Measurements from ENCODE around the gene LANCL2.

DNA sequence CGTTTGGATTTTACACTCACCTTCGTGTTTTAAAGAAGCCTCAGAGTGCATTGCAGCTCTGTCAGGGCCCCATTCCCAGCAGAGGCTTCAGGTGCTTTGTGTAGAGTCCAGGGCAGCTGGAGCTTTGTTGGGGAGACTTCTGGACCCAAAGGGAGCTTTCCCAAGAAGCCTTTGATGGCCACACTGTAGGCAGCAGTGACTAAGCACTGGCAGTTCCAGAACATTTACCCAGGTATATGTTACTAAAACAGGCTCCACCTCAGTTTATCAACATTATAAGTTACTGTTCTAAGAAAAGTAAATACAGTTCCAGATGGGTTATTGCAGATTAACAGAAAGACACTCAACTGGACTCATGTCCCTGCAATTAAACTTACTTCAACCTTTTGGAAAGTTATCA, 66.8 kb downstream of the LANCL2 start:
- TF ChIP-seq POLR2A (IDR thresholded peaks at IDR 0.05): no peak
- no peak for TF ChIP-seq CTCF (IDR thresholded peaks at IDR 0.05)

All from uterus (tissue), 2 donors.